GM10266 (cell line): ENCODE data around the gene EDRF1.

Experiments used
- DNase-seq: peaks from one replicate; pipeline ENCODE4 v3.0.0; 2012; ENCODE audit errors: extremely low spot score
- CTCF ChIP-seq: IDR thresholded peaks from 2 replicates; pipeline ENCODE4 v1.5.1; 2012; ENCODE audit warnings: mild to moderate bottlenecking, low read depth; ENCODE audit not compliant: control insufficient read depth, insufficient read depth; ENCODE audit errors: missing control alignments

Gene EDRF1

GRCh38 chr10:125768219-125768855 lies 48.8 kb downstream of the EDRF1 start:
- TF ChIP-seq CTCF = no peak
- no peak for DNase-seq

DNA sequence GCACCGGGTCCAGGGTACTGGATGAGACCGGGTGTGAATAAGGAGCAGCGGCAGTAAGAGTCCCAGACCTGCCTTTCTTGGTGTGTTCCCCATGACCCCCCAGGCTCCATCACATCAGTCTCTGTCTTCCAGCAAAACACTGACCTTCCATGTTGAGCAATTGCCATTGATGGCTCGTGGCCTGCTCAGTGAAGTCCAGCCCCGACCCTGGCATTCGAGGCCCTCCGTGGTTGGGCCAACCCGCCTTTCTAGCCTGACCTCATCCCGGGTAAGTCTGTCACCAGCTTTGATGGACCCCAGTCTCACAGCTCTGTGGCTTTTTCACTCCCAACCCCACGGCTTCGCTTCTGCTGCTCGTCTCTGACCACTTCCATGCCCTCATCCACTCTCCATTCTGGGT lies 49.7 kb downstream of the EDRF1 start:
- no peak for DNase-seq
- TF ChIP-seq CTCF = no peak

DNA sequence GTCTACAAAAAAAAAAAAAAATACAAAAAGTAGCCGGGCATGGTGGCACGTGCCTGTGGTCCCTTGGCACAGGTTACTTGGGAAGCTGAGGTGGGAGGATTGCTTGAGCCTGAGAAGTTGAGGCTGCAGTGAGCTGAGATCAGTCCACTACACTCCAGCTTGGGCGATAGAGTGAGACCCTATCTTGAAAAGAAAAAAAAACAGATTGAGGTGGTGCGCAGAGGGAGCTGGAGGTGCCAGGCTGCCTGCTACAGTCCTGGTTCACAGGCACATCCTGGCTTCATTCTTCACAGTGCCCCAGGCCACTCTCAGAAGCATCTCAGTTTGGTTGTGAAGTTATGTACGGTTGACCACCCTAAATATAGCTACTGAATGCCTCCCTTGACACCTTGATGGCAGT lies 51.3 kb downstream of the EDRF1 start:
- TF ChIP-seq CTCF = no peak
- DNase-seq = no peak

DNA sequence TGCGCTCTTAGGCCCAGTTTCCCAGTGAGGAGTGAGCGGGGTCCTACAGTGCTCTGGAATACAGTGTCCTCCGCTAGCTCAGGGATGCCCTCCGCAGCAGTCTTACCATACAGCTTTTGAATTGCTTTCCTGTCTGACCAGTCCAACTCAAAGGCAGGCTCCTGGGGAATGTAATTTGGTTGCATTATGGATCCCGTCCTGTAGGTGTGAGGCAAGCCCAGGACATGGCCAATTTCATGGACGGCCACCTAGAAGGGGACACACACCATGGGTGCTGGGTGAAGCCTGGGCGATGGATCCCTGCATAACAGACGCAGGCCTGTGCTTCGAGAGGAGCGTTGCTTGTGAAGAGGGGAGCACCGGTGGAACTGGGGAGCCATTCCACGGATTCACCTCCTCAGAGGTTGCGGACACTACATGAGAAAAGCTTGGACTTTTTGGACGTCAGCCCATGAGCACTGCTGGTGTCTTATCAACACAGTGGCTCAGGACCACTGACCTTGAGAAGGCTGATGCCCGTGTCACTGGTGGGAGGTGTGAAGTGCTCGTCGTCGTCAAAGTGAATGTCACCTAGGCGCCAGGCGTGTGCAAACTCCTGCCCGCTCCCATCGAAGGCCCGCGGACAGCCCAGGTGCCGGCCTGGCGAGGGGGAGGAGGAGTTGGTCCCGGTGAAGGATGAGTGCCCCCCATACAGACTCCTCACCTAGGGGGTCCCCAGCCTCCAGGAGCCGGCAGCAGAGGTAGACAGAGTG lies 52.8 kb downstream of the EDRF1 start:
- no peak for TF ChIP-seq CTCF
- DNase-seq = no peak

- TF ChIP-seq CTCF = no peak
- DNase-seq = no peak
These were observed 53.3 kb downstream of the EDRF1 start for GRCh38 chr10:125772864-125773180.

- TF ChIP-seq CTCF = no peak
- no peak for DNase-seq
These were observed 54.4 kb downstream of the EDRF1 start for GRCh38 chr10:125773687-125774543.
